PC-3 (cell line): Measurements from ENCODE around the gene MAMDC4. TPM values are rescaled to one million over a fixed set of nuclear protein-coding genes. Genes with fewer than 3 reads are reported as not detected.

ENCODE experiments used
- ATAC-seq: fragments of 200-7000 bp; cut with Tn5 transposase; 2 replicates; pipeline ENCODE4 v1.9.1; 2020; ENCODE audit warnings: mild to moderate bottlenecking, moderate library complexity
- BruUV-seq: library from RNA; stranded (reverse); fragments of 400-500 nt; replicated peaks from 2 replicates; lab custom pipeline; 2021; lab: Mats Ljungman, UMichigan
- CTCF ChIA-PET: fragments of 300-600 bp; sonication (Branson Sonifier 250); formaldehyde crosslinking; loops from one replicate; lab custom pipeline; 2022; ENCODE audit warnings: antibody characterized with exemption; lab: Charles Lee
- POLR2A ChIA-PET: fragments of 300-600 bp; sonication (Branson Sonifier 250); formaldehyde crosslinking; loops from one replicate; lab custom pipeline; 2022; ENCODE audit warnings: antibody characterized with exemption; ENCODE audit not compliant: unreplicated experiment; lab: Charles Lee
- DNase-seq: peaks from one replicate; pipeline ENCODE4 v3.0.0-alpha.2; 2015
- H2AFZ ChIP-seq: fragments of 300-600 bp; sonication (generic); 2 replicates; pipeline ENCODE4 v1.6.0; 2016; ENCODE audit warnings: antibody characterized with exemption, low read length
- H3F3A ChIP-seq: fragments of 300-600 bp; sonication (generic); one replicate; pipeline ENCODE4 v1.6.0; 2017; ENCODE audit warnings: antibody characterized with exemption, low read length, control low read depth, mild to moderate bottlenecking; ENCODE audit not compliant: unreplicated experiment
- H3K27ac ChIP-seq: fragments of 300-600 bp; sonication (generic); 2 replicates; pipeline ENCODE4 v1.5.1; 2016; ENCODE audit warnings: mild to moderate bottlenecking, low read length
- H3K27me3 ChIP-seq: fragments of 300-600 bp; sonication (generic); 2 replicates; pipeline ENCODE4 v1.6.1; 2016; ENCODE audit warnings: low read length, mixed read lengths
- H3K36me3 ChIP-seq: fragments of 300-600 bp; sonication (generic); 2 replicates; pipeline ENCODE4 v1.6.1; 2016; ENCODE audit warnings: low read depth, mixed run types, low read length, mixed read lengths
- H3K4me1 ChIP-seq: fragments of 300-600 bp; sonication (generic); 2 replicates; pipeline ENCODE4 v1.5.1; 2016; ENCODE audit warnings: low read length; ENCODE audit not compliant: insufficient read depth
- H3K4me2 ChIP-seq: fragments of 300-600 bp; sonication (generic); 2 replicates; pipeline ENCODE4 v1.6.0; 2016; ENCODE audit warnings: low read length
- H3K4me3 ChIP-seq: fragments of 300-600 bp; sonication (generic); 2 replicates; pipeline ENCODE4 v1.5.1; 2016; ENCODE audit warnings: mild to moderate bottlenecking, low read length, mixed read lengths
- H3K79me2 ChIP-seq: fragments of 300-600 bp; sonication (generic); 2 replicates; pipeline ENCODE4 v1.6.1; 2017; ENCODE audit warnings: low read length, mixed read lengths
- H3K9ac ChIP-seq: fragments of 300-600 bp; sonication (generic); 2 replicates; pipeline ENCODE4 v1.6.0; 2016; ENCODE audit warnings: mild to moderate bottlenecking, low read length
- H3K9me2 ChIP-seq: fragments of 300-600 bp; sonication (generic); replicated peaks from 2 replicates; pipeline ENCODE4 v1.6.1; 2016; ENCODE audit warnings: mixed run types, low read length, mixed read lengths
- H3K9me3 ChIP-seq: fragments of 300-600 bp; sonication (generic); 2 replicates; pipeline ENCODE4 v1.6.1; 2016; ENCODE audit warnings: low read length, mixed read lengths
- H4K20me1 ChIP-seq: fragments of 300-600 bp; sonication (generic); 2 replicates; pipeline ENCODE4 v1.6.1; 2016; ENCODE audit warnings: low read length, mixed read lengths
- CTCF ChIP-seq: fragments of 300-600 bp; sonication (generic); conservative IDR thresholded peaks from 2 replicates; pipeline ENCODE4 v1.5.1; 2017; ENCODE audit warnings: antibody characterized with exemption, low read depth, mild to moderate bottlenecking, low read length
- EZH2 ChIP-seq: fragments of 300-600 bp; sonication (generic); IDR thresholded peaks from one replicate; pipeline ENCODE4 v1.6.1; 2017; ENCODE audit warnings: antibody characterized with exemption, mild to moderate bottlenecking, low read length; ENCODE audit not compliant: unreplicated experiment
- EZH2phosphoT487 ChIP-seq: fragments of 300-600 bp; sonication (generic); IDR thresholded peaks from 2 replicates; pipeline ENCODE4 v1.6.1; 2018; ENCODE audit warnings: mild to moderate bottlenecking, antibody characterized with exemption, low read length, borderline replicate concordance
- intact Hi-C: fragments of 100-400 bp; cut with micrococcal nuclease; formaldehyde crosslinking; loops from 2 replicates; pipeline ENCODE4 v1.9.0; 2023
- total RNA-seq: library from RNA; depleted of rRNA; stranded (reverse); fragments of >200 nt; gene quantifications from 2 replicates; pipeline ENCODE4 v1.2.3, GENCODE V29; 2014

The MAMDC4 gene
- total RNA-seq, 1 experiment from 2014 or later, result 3.0 TPM

- H3K27me3 ChIP-seq, result no peaks in the 10 kb centered on the region
- H3K9me3 ChIP-seq, result no peaks in the 10 kb centered on the region
- H3K9me2 ChIP-seq, result no peaks in the 10 kb centered on the region
- POLR2A ChIA-PET, result interaction anchor here (0.6 to 1.3 kb wide), 2 partner anchors 16 to 20 kb away, joined by 3 to 4 read pairs; partner anchors contain the start of gene EDF1
- CTCF ChIA-PET, result no interaction called here
- ATAC-seq (peak; percentile 97), DNase-seq (peak; percentile 97)
- H3K4me3 ChIP-seq, result peak within 1 kb of the TSS; percentile 95
- peaks cover 10% of the 10 kb centered on the region; the same call in 1 of the 2 replicates for H3K4me1 ChIP-seq
- H3K36me3 ChIP-seq, result no peaks in the 10 kb centered on the region
- TF ChIP-seq EZH2phosphoT487 (no peak), EZH2 (no peak), CTCF (no peak)
- peak within 1 kb of the TSS; percentile 99 for H3K4me2 ChIP-seq
- H3K9ac ChIP-seq, result peak within 1 kb of the TSS; percentile 94
- H2AFZ ChIP-seq, result peak within 1 kb of the TSS; percentile 79
- no peaks in the 10 kb centered on the region for H3F3A ChIP-seq
- peak within 1 kb of the TSS; percentile 32 for H3K27ac ChIP-seq
- intact Hi-C loops, result loop anchor here (2.0 kb wide), 2 partner anchors 15 to 59 kb away; partner anchors contain the start of genes C8G and FBXW5
- no peaks in the 10 kb centered on the region for H4K20me1 ChIP-seq
- no TSS peak for BruUV-seq
- H3K79me2 ChIP-seq, result peaks cover 51% of the 10 kb centered on the region
These were observed 33.9 kb downstream of the MAMDC4 start, which contains the start of gene TRAF2 for GRCh38 chr9:136885950-136886578. TRAF2 (plus strand) TSS chr9:136886516; CDS start chr9:136898741, 12,225 bp downstream.

- Histone ChIP-seq H3K9ac (peak overlapping the region; percentile 94), H3K36me3 (no peaks in the 10 kb centered on the region), H3K4me1 (peaks cover 9% of the 10 kb centered on the region; the same call in 1 of the 2 replicates), H2AFZ (peak overlapping the region; percentile 71), H3K4me2 (peak overlapping the region; percentile 99), H3F3A (no peaks in the 10 kb centered on the region), H3K27me3 (no peaks in the 10 kb centered on the region), H3K27ac (peak overlapping the region; percentile 32), H4K20me1 (no peaks in the 10 kb centered on the region), H3K4me3 (peak overlapping the region; percentile 95), H3K9me3 (no peaks in the 10 kb centered on the region), H3K9me2 (no peaks in the 10 kb centered on the region), H3K79me2 (peaks cover 60% of the 10 kb centered on the region)
- intact Hi-C loops, result loop anchor here (2.0 kb wide), 2 partner anchors 14 to 58 kb away; partner anchors contain the start of genes C8G and FBXW5
- ChIA-PET POLR2A (interaction anchor here (1.3 kb wide), 1 partner anchor 15 kb away, joined by 4 read pairs; no protein-coding TSS in a partner anchor), CTCF (no interaction called here)
- no peak for TF ChIP-seq EZH2phosphoT487
- no peak for TF ChIP-seq EZH2
- TF ChIP-seq CTCF, result no peak
- BruUV-seq, result TSS peak; percentile 47
- DNase-seq (no peak), ATAC-seq (peak; percentile 18)
These were observed 34.8 kb downstream of the MAMDC4 start for GRCh38 chr9:136886610-136887597.
